Activated CD8-positive, alpha-beta memory T cell treated with anti-CD3 and anti-CD28 coated beads for 24 hours (primary cell): ENCODE measurements around the gene SIRT1.
A peak's percentile ranks its signal among the peaks of the same experiment; 100 is the strongest.
"Not testable (repeated sequence)": the region's sequence is repeated elsewhere in the genome, so short reads cannot be mapped to it uniquely, and the experiment has no call there.

Experiments used
- DNase-seq: peaks from one replicate; pipeline ENCODE4 v3.0.0-alpha.2; 2020

Gene SIRT1

DNA sequence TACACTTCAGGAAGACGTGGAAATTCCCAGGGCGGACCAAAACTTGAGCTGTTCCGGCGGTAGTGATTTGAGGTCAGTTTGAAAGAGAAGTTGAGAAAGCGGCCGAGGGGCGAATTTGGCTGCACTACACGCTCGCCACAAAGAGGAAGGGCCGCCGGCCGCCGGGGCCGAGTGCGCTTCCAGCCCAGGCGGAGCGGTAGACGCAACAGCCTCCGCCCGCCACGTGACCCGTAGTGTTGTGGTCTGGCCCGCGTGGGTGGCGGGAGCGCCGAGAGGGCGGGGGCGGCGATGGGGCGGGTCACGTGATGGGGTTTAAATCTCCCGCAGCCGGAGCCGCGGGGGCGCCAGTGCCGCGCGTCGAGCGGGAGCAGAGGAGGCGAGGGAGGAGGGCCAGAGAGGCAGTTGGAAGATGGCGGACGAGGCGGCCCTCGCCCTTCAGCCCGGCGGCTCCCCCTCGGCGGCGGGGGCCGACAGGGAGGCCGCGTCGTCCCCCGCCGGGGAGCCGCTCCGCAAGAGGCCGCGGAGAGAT lies at the start of gene SIRT1:
TSS of gene SIRT1 (plus strand) at position 344 of the 529 bp plus-strand sequence. CDS start at position 410, 66 bp downstream.
- DNase-seq: peak; percentile 96

DNA sequence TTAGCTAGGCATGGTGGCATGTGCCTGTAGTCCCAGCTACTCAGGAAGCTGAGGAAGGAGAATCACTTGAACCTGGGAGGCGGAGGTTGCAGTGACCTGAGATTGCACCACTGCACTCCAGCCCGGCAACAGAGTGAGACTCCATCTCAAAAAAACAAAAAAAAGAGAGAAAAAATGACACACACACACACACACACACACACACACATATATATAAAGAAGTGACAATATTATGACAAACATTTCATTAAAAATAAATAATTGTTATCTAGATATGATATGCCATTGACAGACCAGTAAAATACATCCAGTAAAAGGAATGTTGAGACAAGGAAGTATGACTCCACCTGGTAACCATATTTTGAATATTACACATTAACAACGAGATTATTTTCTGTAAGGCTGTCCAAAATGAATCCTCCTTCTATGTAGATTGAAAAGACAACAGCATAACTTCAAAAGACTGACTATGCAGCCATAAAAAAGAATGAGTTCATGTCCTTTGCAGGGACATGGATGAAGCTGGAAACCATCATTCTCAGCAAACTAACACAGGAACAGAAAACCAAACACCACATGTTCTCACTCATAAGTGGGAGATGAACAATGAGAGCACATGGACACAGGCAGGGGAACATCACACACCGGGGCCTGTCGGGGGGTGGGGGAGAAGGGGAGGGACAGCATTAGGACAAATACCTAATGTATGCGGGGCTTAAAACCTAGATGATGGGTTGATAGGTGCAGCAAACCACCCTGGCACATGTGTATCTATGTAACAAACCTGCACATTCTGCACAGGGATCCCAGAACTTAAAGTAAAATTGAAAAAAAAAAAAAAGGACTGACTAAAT lies 48.7 kb upstream of the SIRT1 start:
- not testable (repeated sequence) for DNase-seq

DNA sequence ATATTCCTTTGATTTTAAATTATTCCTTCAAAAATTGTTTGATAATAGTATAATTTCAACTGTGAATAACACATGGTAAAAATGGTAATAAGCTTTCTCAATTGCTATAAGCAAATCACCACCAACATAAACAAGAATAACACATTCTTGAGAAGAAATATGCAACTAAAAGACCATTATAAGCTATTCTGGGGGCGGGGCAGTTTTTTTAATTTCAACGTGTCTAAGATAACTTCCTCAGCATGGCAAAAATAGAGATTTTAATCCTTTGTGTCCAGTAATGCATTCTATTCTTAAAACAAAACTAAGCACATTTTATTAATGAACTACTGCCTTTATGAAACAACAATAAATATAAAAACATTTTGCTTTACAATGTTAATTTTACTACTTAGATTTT lies 48.0 kb upstream of the SIRT1 start:
- DNase-seq: no peak

DNA sequence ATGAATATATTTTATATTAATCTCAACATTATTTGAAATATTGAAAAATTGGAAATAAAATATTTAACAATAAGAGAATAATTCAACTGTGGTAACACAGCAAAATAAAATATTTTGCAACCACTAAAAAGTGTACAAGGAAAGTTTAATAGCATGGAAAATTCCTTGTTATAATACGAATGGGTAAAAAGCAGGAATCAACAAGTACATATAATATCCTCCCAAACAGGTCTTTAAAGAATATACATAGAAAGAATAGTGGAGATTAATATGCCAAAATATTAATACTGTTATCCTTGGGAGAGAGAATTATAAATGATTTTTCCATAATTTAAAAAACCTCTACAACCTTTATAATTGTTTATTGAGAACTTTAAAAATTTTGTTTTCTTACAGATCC lies 47.5 kb upstream of the SIRT1 start:
- no peak for DNase-seq

DNA sequence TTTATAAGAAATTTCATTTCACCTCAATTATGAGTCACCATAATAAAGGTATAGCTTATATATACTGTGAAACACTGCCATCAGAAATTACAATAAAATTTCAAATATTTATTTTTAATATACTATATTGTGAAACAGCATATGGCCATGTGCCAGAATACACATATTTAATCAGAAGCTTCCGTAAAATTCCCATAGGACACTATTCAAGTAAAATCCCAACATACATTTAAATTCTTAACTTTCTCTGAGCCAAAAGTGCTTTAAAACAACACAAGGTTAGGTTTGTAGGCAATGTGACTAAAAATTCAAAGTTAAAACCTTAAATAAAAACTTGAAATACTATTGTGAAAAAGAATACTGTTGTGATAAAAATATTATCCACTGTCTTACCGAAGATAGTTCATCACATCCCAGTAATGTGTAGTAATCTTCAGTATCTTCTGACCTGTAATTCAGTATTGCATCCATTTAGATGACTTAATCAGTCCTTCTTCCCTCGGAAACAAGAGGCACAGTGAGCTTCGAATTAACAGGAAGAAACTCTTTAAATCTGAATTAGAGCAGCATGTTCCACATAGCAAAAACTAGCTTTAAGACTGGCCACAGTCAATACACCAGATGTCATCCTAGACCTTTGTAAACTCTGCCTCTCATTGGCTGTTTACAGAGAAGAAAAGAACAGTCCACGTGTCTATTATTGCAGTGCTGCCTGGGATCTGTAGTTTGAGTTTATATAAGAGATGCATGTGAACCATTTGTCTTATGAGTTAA lies 46.7 kb upstream of the SIRT1 start, which contains the start of gene DNAJC12:
TSS of gene DNAJC12 (minus strand) at position 648 of the 774 bp plus-strand sequence. CDS start at position 471, 177 bp downstream.
- DNase-seq: no peak

DNA sequence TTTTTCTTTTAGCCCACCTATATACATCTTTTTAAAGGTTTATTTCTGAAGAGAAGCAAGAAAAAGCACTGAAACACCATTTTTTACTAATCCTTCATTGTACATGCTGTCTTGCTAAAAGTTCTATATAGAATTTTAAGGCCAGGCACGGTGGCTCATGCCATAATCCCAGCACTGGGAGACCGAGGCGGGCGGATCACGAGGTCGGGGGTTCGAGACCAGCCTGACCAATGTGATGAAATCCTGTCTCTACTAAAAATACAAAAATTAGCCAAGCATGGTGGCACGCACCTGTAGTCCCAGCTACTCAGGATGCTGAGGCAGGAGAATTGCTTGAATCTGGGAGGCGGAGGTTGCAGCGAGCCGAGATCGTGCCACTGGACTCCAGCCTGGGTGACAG lies 44.9 kb upstream of the SIRT1 start:
- DNase-seq: not testable (repeated sequence)

DNA sequence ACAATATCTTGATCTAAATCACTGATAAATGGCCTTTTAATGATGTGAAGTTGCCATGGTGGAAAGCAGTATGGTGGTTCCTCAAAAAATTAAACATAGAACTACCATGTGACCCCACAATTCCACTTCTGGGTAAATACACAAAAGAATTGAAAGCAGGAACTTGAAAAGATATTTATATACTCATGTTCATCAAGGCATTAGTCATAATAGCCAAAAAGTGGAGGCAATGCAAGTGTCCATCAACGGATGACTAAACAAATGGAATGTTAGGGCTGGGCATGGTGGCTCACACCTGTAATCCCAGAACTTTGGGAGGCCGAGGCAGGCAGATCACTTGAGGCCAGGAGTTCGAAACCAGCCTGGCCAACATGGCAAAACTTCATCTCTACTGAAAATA lies 44.5 kb upstream of the SIRT1 start:
- DNase-seq: no peak

DNA sequence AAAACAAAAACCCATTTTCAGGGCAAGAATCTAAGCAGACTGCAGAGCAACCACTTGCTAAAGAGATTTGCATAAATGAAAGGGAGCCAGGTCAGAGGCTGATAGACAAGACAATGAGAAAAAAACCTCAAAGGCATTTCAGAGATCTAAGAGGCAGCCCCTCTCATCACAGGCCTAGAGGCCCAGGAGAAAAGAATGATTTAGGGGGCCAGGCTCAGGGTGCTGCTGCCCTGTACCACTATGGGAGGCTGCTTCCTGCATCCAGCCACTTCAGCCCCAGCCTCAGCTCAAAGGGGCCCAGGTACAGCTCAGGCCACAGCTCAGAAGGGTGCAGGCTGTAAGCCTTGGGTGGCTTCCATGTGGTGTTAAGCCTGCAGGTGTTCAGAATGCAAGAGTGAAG lies 42.7 kb upstream of the SIRT1 start:
- DNase-seq: no peak

DNA sequence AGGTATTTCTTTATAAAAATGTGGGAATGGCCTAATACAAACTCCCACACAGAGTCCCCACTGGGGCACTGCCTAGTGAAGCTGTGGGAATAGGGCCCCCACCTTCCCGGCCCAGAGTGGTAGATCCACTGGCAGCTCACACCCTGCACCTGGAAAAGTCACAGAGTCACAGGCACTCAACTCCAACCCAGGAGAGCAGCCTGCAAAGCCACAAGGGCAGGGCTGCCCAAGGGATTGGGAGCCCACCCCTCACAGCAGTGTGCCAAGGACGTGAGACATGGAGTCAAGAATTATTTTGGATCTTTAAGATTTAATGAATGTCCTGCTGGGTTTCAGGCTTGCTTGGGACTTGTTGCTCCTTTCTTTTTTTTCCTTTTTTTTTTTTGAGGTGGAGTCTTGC lies 41.2 kb upstream of the SIRT1 start:
- DNase-seq: no peak

DNA sequence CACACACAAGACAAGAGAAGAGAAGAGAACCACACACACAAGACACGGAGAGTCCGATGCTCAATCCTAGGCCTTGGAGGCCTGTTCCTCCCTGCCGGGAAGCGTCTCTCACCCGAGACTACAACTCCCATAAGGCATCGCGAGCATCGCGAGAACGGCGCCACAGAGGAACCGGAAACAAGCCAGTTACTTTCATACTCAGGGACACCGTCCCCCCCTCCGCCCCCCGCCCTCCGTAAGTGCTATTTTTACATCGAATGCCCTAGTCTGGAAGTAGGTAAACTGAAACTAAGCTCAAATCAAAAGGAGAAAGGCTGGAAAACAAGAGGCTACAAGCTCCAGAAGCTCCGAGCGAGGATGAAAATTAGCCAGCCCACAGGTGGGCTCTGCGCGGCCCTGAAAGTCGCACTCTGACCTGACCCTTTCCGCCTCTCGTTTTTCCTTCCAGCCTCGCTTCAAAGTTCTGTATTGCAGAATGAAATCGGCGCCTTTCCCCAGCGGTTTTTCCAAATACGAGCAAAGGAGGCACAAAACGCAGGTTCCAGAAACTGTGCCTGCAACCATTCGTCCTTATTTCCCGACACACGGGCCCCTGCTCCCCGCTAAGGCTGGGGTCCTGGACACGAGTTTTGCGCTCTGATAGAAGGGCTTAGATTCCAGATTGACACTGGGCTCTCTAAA lies 35.0 kb upstream of the SIRT1 start:
- peak; percentile 97 for DNase-seq

DNA sequence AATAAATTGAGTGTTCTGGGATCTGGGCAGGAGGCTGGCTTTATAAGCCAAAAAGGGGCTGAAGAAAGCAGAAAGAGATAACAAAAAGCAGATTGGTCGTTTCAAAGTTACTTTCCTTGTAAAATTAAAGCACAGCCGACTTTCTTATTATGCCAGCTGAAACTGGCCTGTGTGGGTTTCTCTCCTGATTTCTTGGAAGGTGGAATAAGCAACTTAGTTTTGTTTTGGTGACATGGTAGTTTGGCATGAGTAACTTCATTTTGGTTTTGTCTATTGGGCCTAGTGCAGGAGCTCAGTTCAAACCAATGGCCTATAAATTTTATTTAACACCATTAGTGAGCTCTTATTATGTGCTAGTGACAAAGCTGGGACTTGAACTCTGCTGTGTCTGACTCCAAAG lies 33.3 kb upstream of the SIRT1 start:
- peak; percentile 9 for DNase-seq

DNA sequence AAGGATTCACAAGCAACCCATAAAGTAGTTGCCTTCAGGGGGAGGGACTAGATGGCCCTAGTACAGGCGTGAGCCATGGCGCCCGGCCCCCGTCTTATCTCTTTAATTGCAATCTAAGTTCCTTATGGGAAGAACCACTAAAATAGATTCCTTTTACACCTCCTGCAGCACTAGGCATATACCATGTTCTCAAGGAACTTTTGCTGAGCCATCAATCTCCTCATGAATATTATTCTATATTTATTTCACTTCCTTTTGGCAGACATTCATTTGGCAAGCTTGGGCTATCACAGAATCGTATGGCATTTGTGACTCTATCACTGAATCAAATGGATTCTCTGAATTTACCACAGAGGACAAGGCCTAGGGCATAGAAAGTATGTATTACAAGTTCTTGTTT lies 31.7 kb upstream of the SIRT1 start:
- DNase-seq: no peak

DNA sequence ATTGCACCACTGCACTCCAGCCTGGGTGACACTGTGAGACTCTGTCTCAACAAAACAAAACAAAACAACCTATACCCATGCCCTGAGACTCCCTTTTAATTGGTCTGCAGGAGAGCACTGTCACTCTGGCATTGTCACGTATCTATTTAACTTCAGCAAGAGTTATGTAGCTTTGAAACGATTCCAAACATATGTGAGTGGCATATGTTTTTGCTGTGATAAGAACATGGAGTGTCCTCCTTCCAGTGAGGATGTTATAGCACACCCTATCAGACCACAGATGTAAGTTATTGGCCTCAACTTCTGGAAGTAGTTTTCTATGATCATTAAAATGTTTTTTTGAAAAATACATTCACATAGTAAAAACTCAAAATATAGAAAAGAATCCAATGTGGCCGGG lies 30.9 kb upstream of the SIRT1 start:
- no peak for DNase-seq

DNA sequence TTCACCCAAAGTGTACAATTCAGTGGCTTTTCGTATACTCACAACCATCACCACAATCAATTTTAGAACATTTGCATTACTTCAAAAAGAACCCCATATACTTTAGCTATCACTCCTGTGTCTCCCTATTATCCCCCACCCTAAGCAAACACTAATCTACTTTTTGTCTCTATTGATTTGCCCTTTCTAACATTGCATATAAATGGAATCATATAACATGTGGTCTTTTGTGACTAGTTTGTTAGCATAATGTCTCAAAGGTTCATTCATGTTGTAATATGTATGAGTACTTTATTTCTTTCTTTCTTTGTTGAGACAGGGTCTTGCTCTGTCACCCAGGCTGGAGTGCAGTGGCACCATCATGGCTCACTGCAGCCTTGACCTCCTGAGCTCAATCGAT lies 25.5 kb upstream of the SIRT1 start:
- no peak for DNase-seq

DNA sequence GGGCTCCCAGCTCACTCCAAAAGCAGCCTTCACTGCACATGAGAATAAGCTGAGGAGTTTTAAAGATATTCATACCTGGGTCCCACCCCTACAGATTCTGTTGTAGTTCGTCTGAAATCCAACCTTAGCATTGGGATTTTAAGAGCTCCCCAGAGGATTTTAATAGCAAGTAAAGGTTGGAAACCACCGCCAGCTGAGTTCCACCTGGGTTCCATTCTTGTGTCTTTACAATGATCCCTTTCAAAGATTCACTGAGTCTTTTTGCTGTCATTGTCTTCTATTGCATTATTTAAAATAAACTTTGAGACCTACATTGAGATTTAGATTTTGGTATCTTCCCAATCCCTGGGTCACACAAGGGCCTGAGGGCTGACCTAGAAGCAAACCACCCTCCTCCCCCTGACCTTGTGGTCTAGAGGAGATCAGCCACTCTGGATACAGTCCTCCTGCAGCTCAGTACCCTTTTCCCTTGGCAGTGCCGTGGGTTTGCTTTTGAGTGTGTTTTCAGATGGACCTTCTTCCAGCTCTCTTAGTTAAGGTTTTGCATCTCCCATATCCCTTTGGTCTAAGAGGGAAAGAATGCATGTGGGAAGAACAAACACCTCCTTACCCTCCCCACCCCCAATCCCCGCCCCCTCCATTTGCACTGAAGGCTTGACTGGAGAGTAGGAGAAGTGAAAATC lies 22.6 kb upstream of the SIRT1 start:
- no peak for DNase-seq

DNA sequence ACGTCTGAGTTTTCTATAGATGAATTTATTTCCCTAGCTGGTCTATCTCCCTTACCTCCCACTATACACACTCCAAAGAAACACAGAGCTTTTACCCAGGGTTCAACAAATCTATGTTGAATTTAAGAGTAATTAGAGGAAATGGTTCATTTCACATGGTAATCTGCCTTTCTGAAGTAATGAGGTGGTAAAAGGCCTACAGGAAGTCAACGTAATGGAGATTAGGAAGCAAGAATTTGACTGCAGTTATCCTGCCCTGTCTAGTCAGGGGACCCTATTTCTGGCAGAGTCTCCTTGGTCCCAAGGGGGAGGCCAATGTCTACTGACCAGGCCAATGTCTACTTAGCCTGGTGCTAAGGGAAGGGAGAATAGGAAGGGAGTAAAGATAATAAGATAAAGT lies 21.4 kb upstream of the SIRT1 start:
- DNase-seq: no peak

DNA sequence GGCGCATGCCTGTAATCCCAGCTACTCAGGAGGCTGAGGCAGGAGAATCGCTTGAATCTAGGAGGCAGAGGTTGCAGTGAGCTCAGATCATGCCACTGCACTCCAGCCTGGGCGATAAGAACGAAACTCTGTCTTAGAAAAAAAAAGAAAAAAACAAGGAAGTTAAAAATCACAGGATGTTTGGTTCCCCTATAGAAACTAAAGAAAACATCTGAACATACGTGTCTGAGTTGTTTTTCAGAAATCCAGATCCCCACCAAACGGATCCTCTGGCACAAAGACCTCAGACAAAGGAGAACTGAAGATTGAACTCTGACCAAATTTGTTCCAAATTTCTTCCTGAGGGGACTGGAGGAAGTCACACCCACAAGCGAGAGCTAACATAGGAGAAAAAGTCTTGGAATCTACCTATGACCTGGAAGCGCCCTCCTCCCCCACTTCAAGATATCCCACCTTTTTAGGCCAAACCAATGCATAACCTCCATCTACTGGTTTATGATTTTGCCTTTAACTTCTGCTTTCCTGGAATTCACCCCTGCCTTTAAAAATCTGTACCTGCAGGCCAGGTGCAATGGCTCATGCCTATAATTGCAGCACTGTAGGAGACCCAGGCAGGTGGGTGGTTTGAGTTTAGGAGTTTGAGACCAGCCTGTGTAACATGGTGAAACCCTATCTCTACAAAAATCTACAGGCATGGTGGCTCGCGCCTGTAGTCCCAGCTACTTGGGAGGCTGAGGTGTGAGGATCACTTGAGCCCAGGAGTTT lies 19.7 kb upstream of the SIRT1 start:
- no peak for DNase-seq

DNA sequence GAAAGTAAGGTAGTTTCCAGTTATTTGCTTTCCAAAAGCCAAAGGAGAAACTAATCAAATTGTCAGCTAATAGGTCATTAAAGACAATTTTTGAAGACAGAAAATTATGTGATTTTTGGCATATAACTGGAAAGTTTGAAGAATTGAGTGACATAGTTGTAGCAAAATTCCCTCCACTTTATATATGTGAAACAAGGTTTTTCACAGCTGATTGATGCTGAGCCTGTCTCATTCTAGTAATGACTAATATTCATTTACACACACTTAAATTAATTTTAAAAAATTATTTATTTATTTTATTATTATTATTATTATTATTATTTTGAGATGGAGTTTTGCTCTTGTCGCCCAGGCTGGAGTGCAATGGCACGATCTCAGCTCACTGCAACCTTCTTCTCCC lies 16.3 kb upstream of the SIRT1 start:
- no peak for DNase-seq

DNA sequence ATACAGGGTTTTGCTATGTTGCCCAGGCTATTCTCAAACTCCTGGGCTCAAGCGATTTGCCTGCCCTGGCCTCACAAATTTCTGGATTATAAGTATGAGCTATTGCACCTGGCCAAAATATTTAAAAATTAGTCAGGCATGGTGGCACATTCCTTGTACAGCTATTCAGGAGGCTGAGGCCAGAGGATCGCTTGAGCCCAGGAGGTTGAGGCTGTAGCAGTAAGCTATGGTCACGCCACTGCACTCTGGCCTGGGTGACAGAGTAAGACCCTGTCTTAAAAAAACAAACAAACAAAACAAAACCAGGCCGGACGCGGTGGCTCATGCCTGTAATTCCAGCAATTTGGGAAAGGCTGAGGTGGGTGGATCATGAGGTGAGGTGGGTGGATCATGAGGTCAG lies 14.5 kb upstream of the SIRT1 start:
- DNase-seq: no peak

DNA sequence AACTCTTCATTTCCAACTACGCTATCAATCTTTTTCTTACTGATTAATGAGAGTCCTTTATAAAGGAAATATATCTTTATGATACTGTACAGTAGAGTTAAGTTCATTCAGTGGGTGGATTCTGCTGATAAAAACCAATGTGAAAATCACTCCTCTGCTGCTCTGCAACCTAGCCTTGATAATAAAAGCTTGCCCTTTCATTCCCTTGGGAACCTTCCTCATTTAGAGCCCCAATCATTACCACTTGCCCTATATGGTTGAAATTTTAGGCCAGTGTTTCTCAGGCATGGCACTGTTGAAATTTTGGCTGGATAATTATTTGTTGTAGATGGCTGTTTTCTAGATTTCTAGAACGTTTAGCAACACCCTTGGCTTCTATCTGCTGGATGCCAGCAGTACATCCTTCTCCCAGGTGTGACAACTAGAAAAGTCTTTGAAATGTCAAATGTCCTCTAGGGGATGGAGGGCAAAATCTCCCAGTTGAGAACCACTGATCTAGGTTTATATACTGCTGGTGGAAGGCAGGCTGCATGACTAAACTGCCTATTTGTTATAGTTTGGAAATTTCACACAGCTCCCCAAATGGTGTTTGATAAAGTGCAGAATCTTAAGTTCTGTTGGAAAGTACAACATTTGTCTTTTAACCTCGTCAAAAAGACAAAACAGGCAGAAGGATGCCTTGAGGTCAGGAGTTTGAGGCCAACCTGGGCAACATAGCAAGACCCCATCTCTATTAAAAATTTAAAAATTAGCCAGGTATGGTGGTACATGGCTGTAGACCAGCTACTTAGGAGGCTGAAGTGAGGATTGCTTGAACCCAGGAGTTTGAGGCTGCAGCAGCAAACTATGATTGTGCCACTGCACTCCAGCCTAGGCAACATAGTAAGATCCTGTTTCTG lies 8.9 kb upstream of the SIRT1 start:
- DNase-seq: no peak

DNA sequence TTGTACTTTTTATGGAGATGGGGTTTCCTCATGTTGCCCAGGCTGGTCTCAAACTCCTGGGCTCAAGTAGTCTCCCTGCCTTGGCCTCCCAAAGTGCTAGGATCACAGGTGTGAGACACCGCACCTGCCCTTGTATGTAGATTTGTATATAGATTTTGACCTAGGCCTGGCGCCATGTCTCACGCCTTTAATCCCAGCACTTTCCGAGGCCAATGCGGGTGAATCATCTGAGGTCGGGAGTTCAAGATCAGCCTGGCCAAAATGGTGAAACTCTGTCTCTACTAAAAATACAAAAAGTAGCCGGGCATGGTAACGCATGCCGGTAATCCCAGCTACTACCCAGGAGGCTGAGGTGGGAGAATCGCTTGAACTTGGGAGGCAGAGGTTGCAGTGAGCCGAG lies 7.0 kb upstream of the SIRT1 start:
- not testable (repeated sequence) for DNase-seq
